Panc1 (cell line): ENCODE results near the gene NME2. TPM values are rescaled to one million over a fixed set of nuclear protein-coding genes. Genes with fewer than 3 reads are reported as not detected.

Source experiments
- ATAC-seq: fragments of 200-7000 bp; cut with Tn5 transposase; 2 replicates; pipeline ENCODE4 v1.9.1; 2020; ENCODE audit warnings: mild to moderate bottlenecking, moderate library complexity
- BruUV-seq: library from RNA; stranded (reverse); fragments of 400-500 nt; replicated peaks from 2 replicates; lab custom pipeline; 2021; lab: Mats Ljungman, UMichigan
- CTCF ChIA-PET: fragments of 300-600 bp; sonication (Branson Sonifier 250); formaldehyde crosslinking; loops from one replicate; lab custom pipeline; 2022; ENCODE audit warnings: antibody characterized with exemption; lab: Charles Lee
- POLR2A ChIA-PET: fragments of 300-600 bp; sonication (Branson Sonifier 250); formaldehyde crosslinking; loops from one replicate; lab custom pipeline; 2022; ENCODE audit warnings: antibody characterized with exemption; lab: Charles Lee
- DNase-seq: peaks from one replicate; pipeline ENCODE4 v3.0.0-alpha.2; 2010; ENCODE audit warnings: low read depth, low spot score
- H3K27ac ChIP-seq: 2 replicates; pipeline ENCODE4 v1.5.1; 2011; ENCODE audit warnings: mild to moderate bottlenecking, low read length, inconsistent platforms
- H3K27me3 ChIP-seq: fragments of 200-500 bp; sonication (Bioruptor generic); 2 replicates; pipeline ENCODE4 v1.6.0; 2014; ENCODE audit warnings: low read length, inconsistent platforms; ENCODE audit not compliant: control insufficient read depth, insufficient read depth
- H3K36me3 ChIP-seq: fragments of 200-500 bp; sonication (Bioruptor generic); 2 replicates; pipeline ENCODE4 v1.5.1; 2014; ENCODE audit warnings: inconsistent platforms, mild to moderate bottlenecking, low read length, moderate library complexity; ENCODE audit not compliant: control insufficient read depth, insufficient read depth
- H3K4me1 ChIP-seq: 2 replicates; pipeline ENCODE4 v1.5.1; 2011; ENCODE audit warnings: inconsistent platforms, mild to moderate bottlenecking, low read length, moderate library complexity; ENCODE audit not compliant: control insufficient read depth, insufficient read depth
- H3K4me3 ChIP-seq, 2 experiments: 2 replicates each; pipeline ENCODE4 v1.5.1; 2011 to 2012; ENCODE audit warnings: low read depth in 2 of 2, low read length in 2 of 2, mild to moderate bottlenecking in 2 of 2, inconsistent platforms in 1 of 2, moderate library complexity in 1 of 2
- H3K9me3 ChIP-seq: fragments of 200-500 bp; sonication (Bioruptor generic); 2 replicates; pipeline ENCODE4 v1.5.1; 2014; ENCODE audit warnings: low read depth, mild to moderate bottlenecking, inconsistent platforms, low read length, moderate library complexity; ENCODE audit not compliant: control insufficient read depth, insufficient read depth
- CTCF ChIP-seq: fragments of 450-650 bp; IDR thresholded peaks from 2 replicates; pipeline ENCODE4 v1.5.1; 2017; ENCODE audit warnings: mild to moderate bottlenecking
- POLR2AphosphoS5 ChIP-seq: IDR thresholded peaks from 2 replicates; pipeline ENCODE4 v1.6.1; 2012; ENCODE audit warnings: mild to moderate bottlenecking, low read depth, low read length, moderate library complexity
- SIN3A ChIP-seq: IDR thresholded peaks from 2 replicates; pipeline ENCODE4 v1.6.1; 2012; ENCODE audit warnings: low read depth, mild to moderate bottlenecking, low read length, moderate library complexity, borderline replicate concordance; ENCODE audit not compliant: insufficient read depth
- TCF7L2 ChIP-seq: IDR thresholded peaks from 2 replicates; pipeline ENCODE4 v1.6.1; 2011; ENCODE audit warnings: mild to moderate bottlenecking, low read depth, low read length, inconsistent platforms
- in situ Hi-C: cut with HindIII; loops from 2 replicates; pipeline ENCODE4 v1.10.0; 2016; ENCODE audit warnings: low sequenced_read_pairs, low pct_unique_long_range_greater_than_20kb
- intact Hi-C: fragments of 100-400 bp; cut with micrococcal nuclease; formaldehyde crosslinking; loops from one replicate; pipeline ENCODE4 v1.10.0; 2022; ENCODE audit not compliant: unreplicated experiment
- total RNA-seq: library from RNA; stranded (reverse); gene quantifications from one replicate; pipeline ENCODE4 v1.2.1, GENCODE V29; 2021; ENCODE audit not compliant: unreplicated experiment
- TF ChIP-seq, protein P1 (sequence below), 2 experiments: IDR thresholded peaks; 2 replicates each; pipeline ENCODE4 v1.6.1; 2011 to 2012; ENCODE audit warnings: low read depth in 2 of 2, control low read depth in 1 of 2, low read length in 1 of 2, mild to moderate bottlenecking in 1 of 2, moderate library complexity in 1 of 2; ENCODE audit not compliant: insufficient read depth in 1 of 2

NME2 gene
- total RNA-seq, 1 experiment from 2014 or later: 1,280 TPM

GRCh38 chr17:51144266-51145022 lies 21.8 kb upstream of the NME2 start:
- ChIA-PET POLR2A (no interaction called here), CTCF (no interaction called here)
- Histone ChIP-seq H3K4me3 (no peak overlapping the region), H3K27me3 (no peaks in the 10 kb centered on the region), H3K36me3 (no peaks in the 10 kb centered on the region), H3K4me1 (no peaks in the 10 kb centered on the region), H3K27ac (no peak overlapping the region), H3K9me3 (no peaks in the 10 kb centered on the region)
- no TSS peak for BruUV-seq
- in situ Hi-C loops: no loop called here
- TF ChIP-seq SIN3A (no peak), POLR2AphosphoS5 (no peak), CTCF (no peak), TCF7L2 (no peak)
- TF ChIP-seq, protein P1, sequence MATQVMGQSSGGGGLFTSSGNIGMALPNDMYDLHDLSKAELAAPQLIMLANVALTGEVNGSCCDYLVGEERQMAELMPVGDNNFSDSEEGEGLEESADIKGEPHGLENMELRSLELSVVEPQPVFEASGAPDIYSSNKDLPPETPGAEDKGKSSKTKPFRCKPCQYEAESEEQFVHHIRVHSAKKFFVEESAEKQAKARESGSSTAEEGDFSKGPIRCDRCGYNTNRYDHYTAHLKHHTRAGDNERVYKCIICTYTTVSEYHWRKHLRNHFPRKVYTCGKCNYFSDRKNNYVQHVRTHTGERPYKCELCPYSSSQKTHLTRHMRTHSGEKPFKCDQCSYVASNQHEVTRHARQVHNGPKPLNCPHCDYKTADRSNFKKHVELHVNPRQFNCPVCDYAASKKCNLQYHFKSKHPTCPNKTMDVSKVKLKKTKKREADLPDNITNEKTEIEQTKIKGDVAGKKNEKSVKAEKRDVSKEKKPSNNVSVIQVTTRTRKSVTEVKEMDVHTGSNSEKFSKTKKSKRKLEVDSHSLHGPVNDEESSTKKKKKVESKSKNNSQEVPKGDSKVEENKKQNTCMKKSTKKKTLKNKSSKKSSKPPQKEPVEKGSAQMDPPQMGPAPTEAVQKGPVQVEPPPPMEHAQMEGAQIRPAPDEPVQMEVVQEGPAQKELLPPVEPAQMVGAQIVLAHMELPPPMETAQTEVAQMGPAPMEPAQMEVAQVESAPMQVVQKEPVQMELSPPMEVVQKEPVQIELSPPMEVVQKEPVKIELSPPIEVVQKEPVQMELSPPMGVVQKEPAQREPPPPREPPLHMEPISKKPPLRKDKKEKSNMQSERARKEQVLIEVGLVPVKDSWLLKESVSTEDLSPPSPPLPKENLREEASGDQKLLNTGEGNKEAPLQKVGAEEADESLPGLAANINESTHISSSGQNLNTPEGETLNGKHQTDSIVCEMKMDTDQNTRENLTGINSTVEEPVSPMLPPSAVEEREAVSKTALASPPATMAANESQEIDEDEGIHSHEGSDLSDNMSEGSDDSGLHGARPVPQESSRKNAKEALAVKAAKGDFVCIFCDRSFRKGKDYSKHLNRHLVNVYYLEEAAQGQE (IDR thresholded peaks at IDR 0.05; ENCODE audit: insufficient read depth in 1 of 2, low read depth in 2 of 2, low read length in 1 of 2): no peak
- no peak for DNase-seq
- intact Hi-C loops: no loop called here
- ATAC-seq: no peak

- CTCF ChIA-PET: no interaction called here
- Histone ChIP-seq H3K36me3 (no peaks in the 10 kb centered on the region), H3K4me1 (no peaks in the 10 kb centered on the region), H3K27ac (no peak overlapping the region), H3K4me3 (no peak overlapping the region), H3K9me3 (no peaks in the 10 kb centered on the region), H3K27me3 (no peaks in the 10 kb centered on the region)
- TF ChIP-seq POLR2AphosphoS5 (no peak), TCF7L2 (no peak), CTCF (no peak), SIN3A (no peak)
- TF ChIP-seq, protein P1 (IDR thresholded peaks at IDR 0.05; ENCODE audit: insufficient read depth in 1 of 2, low read depth in 2 of 2, low read length in 1 of 2): no peak
- BruUV-seq: no TSS peak
- ATAC-seq: no peak
- no peak for DNase-seq
- POLR2A ChIA-PET: interaction anchor here (0.6 kb wide), 1 partner anchor 52 kb away, joined by 8 read pairs; no protein-coding TSS in a partner anchor
- intact Hi-C loops (no loop called here), in situ Hi-C loops (no loop called here)
These were observed 18.6 kb upstream of the NME2 start for GRCh38 chr17:51147650-51148049.
